ENCODE measurements around the gene GRK5.
A peak's percentile ranks its signal among the peaks of the same experiment; 100 is the strongest.

GRCh38 chr10:119233821-119234220, 26.4 kb downstream of the GRK5 start:
- TF ChIP-seq CTCF (IDR thresholded peaks at IDR 0.05) (no peak), POLR2A (IDR thresholded peaks at IDR 0.05) (no peak), POLR2AphosphoS5 (IDR thresholded peaks at IDR 0.05) (peak in 1 of 3 donors; percentile 40)
